Measurements from ENCODE around the gene HOXC9.

HOXC9 gene

GRCh38 chr12:54019091-54019811 is 19.3 kb downstream of the HOXC9 start:
- in situ Hi-C loops (cut with MboI; ENCODE audit: low pct_unique_long_range_greater_than_20kb, low sequenced_read_pairs): no loop called here
- DNase-seq: no peak

GRCh38 chr12:54019924-54020590 is 20.1 kb downstream of the HOXC9 start:
- in situ Hi-C loops (cut with MboI; ENCODE audit: low pct_unique_long_range_greater_than_20kb, low sequenced_read_pairs): no loop called here
- DNase-seq: no peak

- DNase-seq: no peak
- in situ Hi-C loops (cut with MboI; ENCODE audit: low pct_unique_long_range_greater_than_20kb, low sequenced_read_pairs): no loop called here
These were observed 20.8 kb downstream of the HOXC9 start for GRCh38 chr12:54020591-54021405.

GRCh38 chr12:54021432-54022013 is 21.6 kb downstream of the HOXC9 start:
- DNase-seq: no peak
- in situ Hi-C loops (cut with MboI; ENCODE audit: low pct_unique_long_range_greater_than_20kb, low sequenced_read_pairs): no loop called here

GRCh38 chr12:54022960-54023884 is 23.3 kb downstream of the HOXC9 start:
- no peak for DNase-seq
- in situ Hi-C loops (cut with MboI; ENCODE audit: low pct_unique_long_range_greater_than_20kb, low sequenced_read_pairs): no loop called here

GRCh38 chr12:54024127-54024526 is 24.2 kb downstream of the HOXC9 start:
- in situ Hi-C loops (cut with MboI; ENCODE audit: low pct_unique_long_range_greater_than_20kb, low sequenced_read_pairs): no loop called here
- no peak for DNase-seq

- in situ Hi-C loops (cut with MboI; ENCODE audit: low pct_unique_long_range_greater_than_20kb, low sequenced_read_pairs): no loop called here
- no peak for DNase-seq
These were observed 24.8 kb downstream of the HOXC9 start for GRCh38 chr12:54024581-54025305.

GRCh38 chr12:54025499-54026405 is 25.8 kb downstream of the HOXC9 start:
- in situ Hi-C loops (cut with MboI; ENCODE audit: low pct_unique_long_range_greater_than_20kb, low sequenced_read_pairs): no loop called here
- no peak for DNase-seq

GRCh38 chr12:54026640-54027441 is 26.9 kb downstream of the HOXC9 start:
- DNase-seq: no peak
- in situ Hi-C loops (cut with MboI; ENCODE audit: low pct_unique_long_range_greater_than_20kb, low sequenced_read_pairs): no loop called here

- in situ Hi-C loops (cut with MboI; ENCODE audit: low pct_unique_long_range_greater_than_20kb, low sequenced_read_pairs): no loop called here
- DNase-seq: no peak
These were observed 27.5 kb downstream of the HOXC9 start for GRCh38 chr12:54027442-54027786.

GRCh38 chr12:54028314-54029201 is 28.6 kb downstream of the HOXC9 start, which contains the start of gene HOXC6:
HOXC6 (plus strand) TSS chr12:54028440; CDS start chr12:54028522, 82 bp downstream.
- in situ Hi-C loops (cut with MboI; ENCODE audit: low pct_unique_long_range_greater_than_20kb, low sequenced_read_pairs): no loop called here
- no peak for DNase-seq

- in situ Hi-C loops (cut with MboI; ENCODE audit: low pct_unique_long_range_greater_than_20kb, low sequenced_read_pairs): no loop called here
- no peak for DNase-seq
These were observed 29.8 kb downstream of the HOXC9 start for GRCh38 chr12:54029529-54030441.

GRCh38 chr12:54030442-54030801 is 30.5 kb downstream of the HOXC9 start:
- no peak for DNase-seq
- in situ Hi-C loops (cut with MboI; ENCODE audit: low pct_unique_long_range_greater_than_20kb, low sequenced_read_pairs): no loop called here

- no peak for DNase-seq
- in situ Hi-C loops (cut with MboI; ENCODE audit: low pct_unique_long_range_greater_than_20kb, low sequenced_read_pairs): no loop called here
These were observed 31.0 kb downstream of the HOXC9 start for GRCh38 chr12:54030889-54031471.

Data from KBM-7 (cell line).